B cell (primary cell): ENCODE data around the gene CCDC8. TPM values are rescaled to one million over a fixed set of nuclear protein-coding genes. Genes with fewer than 3 reads are reported as not detected.

Experiments
- ATAC-seq: fragments of 200-7000 bp; cut with Tn5 transposase; one replicate; pipeline ENCODE4 v1.10.0; 2021; ENCODE audit warnings: low read depth, mild to moderate bottlenecking, moderate number of reproducible peaks, moderate library complexity
- CTCF ChIA-PET: fragments of 350-600 bp; sonication (Branson Sonifier 250); formaldehyde crosslinking; loops from one replicate; lab custom pipeline; 2021; ENCODE audit warnings: antibody characterized with exemption, inconsistent platforms; lab: Charles Lee
- POLR2A ChIA-PET: fragments of 350-600 bp; sonication (Branson Sonifier 250); formaldehyde crosslinking; loops from one replicate; lab custom pipeline; 2021; ENCODE audit warnings: antibody characterized with exemption; lab: Charles Lee
- DNase-seq: peaks from one replicate; pipeline ENCODE4 v3.0.0; 2013
- H2AFZ ChIP-seq: 2 replicates; pipeline ENCODE4 v1.6.1; 2012; ENCODE audit warnings: mild to moderate bottlenecking, low read depth, low read length; ENCODE audit not compliant: insufficient read depth, poor library complexity, severe bottlenecking
- H3K27ac ChIP-seq, 2 donors: 1 replicate in 1 of 2; 2 replicates in 1 of 2; pipeline ENCODE4 v1.5.1; 2012 to 2013; ENCODE audit warnings: low read length in 2 of 2, mild to moderate bottlenecking in 2 of 2, moderate library complexity in 1 of 2
- H3K27me3 ChIP-seq, 4 experiments: fragments of 200-600 bp in 1 of 4; sonication (generic) in 1 of 4; replicated peaks in 1 of 4; 1 replicate in 2 of 4; 2 replicates in 2 of 4; pipeline versions ENCODE4 v1.6.1 to v1.7.0; 2013 to 2016; ENCODE audit warnings: low read length in 3 of 4, mild to moderate bottlenecking in 2 of 4, mixed read lengths in 1 of 4, moderate library complexity in 1 of 4; ENCODE audit not compliant: insufficient read depth in 4 of 4, control insufficient read depth in 3 of 4; ENCODE audit errors: control extremely low read depth in 1 of 4
- H3K36me3 ChIP-seq, 2 experiments: replicated peaks in 1 of 2; 1 replicate in 1 of 2; 2 replicates in 1 of 2; pipeline versions ENCODE4 v1.6.1 to v1.7.1; 2013; ENCODE audit warnings: low read length in 1 of 2; ENCODE audit not compliant: insufficient read depth in 2 of 2, control insufficient read depth in 1 of 2; ENCODE audit errors: control extremely low read depth in 1 of 2, extremely low read depth in 1 of 2
- H3K4me1 ChIP-seq, 2 donors: fragments of 200-600 bp in 1 of 2; sonication (generic) in 1 of 2; 1 replicate in 1 of 2; 2 replicates in 1 of 2; pipeline versions ENCODE4 v1.5.1 to v1.6.1; 2013 to 2017; ENCODE audit warnings: low read length in 2 of 2; ENCODE audit not compliant: control insufficient read depth in 2 of 2, insufficient read depth in 2 of 2
- H3K4me2 ChIP-seq: replicated peaks from 2 replicates; pipeline ENCODE3; 2012; ENCODE audit warnings: mild to moderate bottlenecking, low read depth, low read length; ENCODE audit not compliant: poor library complexity, severe bottlenecking
- H3K4me3 ChIP-seq, 5 experiments: fragments of 200-600 bp in 1 of 5; sonication (generic) in 1 of 5; 1 replicate in 3 of 5; 2 replicates in 2 of 5; pipeline versions ENCODE4 v1.5.1 to v1.7.0; 2011 to 2016; ENCODE audit warnings: low read length in 4 of 5, mild to moderate bottlenecking in 4 of 5, low read depth in 2 of 5, control low read depth in 1 of 5, moderate library complexity in 1 of 5; ENCODE audit not compliant: insufficient read depth in 1 of 5; ENCODE audit errors: control extremely low read depth in 1 of 5, extremely low read depth in 1 of 5
- H3K79me2 ChIP-seq: fragments of 200-600 bp; sonication (generic); one replicate; pipeline ENCODE4 v1.6.0; 2016; ENCODE audit warnings: low read length; ENCODE audit not compliant: control insufficient read depth, insufficient read depth
- H3K9ac ChIP-seq: fragments of 200-600 bp; sonication (generic); 2 replicates; pipeline ENCODE4 v1.6.1; 2017; ENCODE audit warnings: mild to moderate bottlenecking, low read length, moderate library complexity
- H3K9me3 ChIP-seq, 3 donors: one replicate each; pipeline versions ENCODE4 v1.6.1 to v1.7.1; 2013; ENCODE audit warnings: low read length in 2 of 3; ENCODE audit not compliant: control insufficient read depth in 2 of 3, insufficient read depth in 1 of 3; ENCODE audit errors: control extremely low read depth in 1 of 3
- H4K20me1 ChIP-seq: 2 replicates; pipeline ENCODE4 v1.6.0; 2012; ENCODE audit warnings: mild to moderate bottlenecking, low read length; ENCODE audit not compliant: insufficient read depth, control insufficient read depth, poor library complexity, severe bottlenecking
- H3K27ac Mint-ChIP-seq: one replicate; pipeline ENCODE4 v1.8.0; 2021; ENCODE audit warnings: mixed read lengths
- H3K27me3 Mint-ChIP-seq: one replicate; pipeline ENCODE4 v1.8.0; 2021; ENCODE audit warnings: mixed read lengths
- H3K4me1 Mint-ChIP-seq: one replicate; pipeline ENCODE4 v1.8.0; 2021; ENCODE audit warnings: mixed read lengths
- H3K4me3 Mint-ChIP-seq: one replicate; pipeline ENCODE4 v1.8.0; 2021; ENCODE audit warnings: mixed read lengths
- H3K9me3 Mint-ChIP-seq: one replicate; pipeline ENCODE4 v1.8.0; 2022; ENCODE audit warnings: mixed read lengths; ENCODE audit not compliant: insufficient read depth
- CTCF ChIP-seq: fragments of 200-600 bp; IDR thresholded peaks from one replicate; pipeline ENCODE4 v1.8.0; 2022; ENCODE audit warnings: antibody characterized with exemption, mild to moderate bottlenecking
- EZH2 ChIP-seq: IDR thresholded peaks from 2 replicates; pipeline ENCODE4 v1.6.1; 2012; ENCODE audit warnings: borderline replicate concordance, low read depth, mild to moderate bottlenecking, moderate library complexity, low read length; ENCODE audit not compliant: insufficient read depth, poor library complexity, severe bottlenecking
- WGBS: methylation state at CpG from one replicate; pipeline ENCODE4 v1.1.5; 2013; ENCODE audit warnings: missing lambda C conversion rate; ENCODE audit not compliant: insufficient coverage; 5-methylcytosine and 5-hydroxymethylcytosine counted together
- intact Hi-C: fragments of 100-400 bp; cut with micrococcal nuclease; formaldehyde crosslinking; loops from one replicate; pipeline ENCODE4 v1.10.0; 2022
- polyA plus RNA-seq: library from polyadenylated mRNA; depleted of rRNA; stranded (reverse); fragments of >200 nt; gene quantifications from 2 replicates; pipeline ENCODE4 v1.2.3, GENCODE V29; 2012
- total RNA-seq, 2 donors: library from RNA; stranded (reverse); fragments of 120-200 nt in 1 of 2; gene quantifications; 1 replicate in 1 of 2; 2 replicates in 1 of 2; pipeline versions ENCODE4 v1.2.3 to v1.2.4, GENCODE V29; 2013 to 2022

Gene CCDC8
- total and polyA plus RNA-seq, 2 donors (not counting 1 experiment from before 2014, with no cell fraction given), result not detected

- no peak for TF ChIP-seq EZH2
- TF ChIP-seq CTCF, result no peak
- Histone ChIP-seq H3K9me3 (peaks cover 0 to 7% (median 4%) of the 10 kb centered on the region in 3 donors), H3K4me3 (no peak overlapping the region), H4K20me1 (no peaks in the 10 kb centered on the region), H3K36me3 (no peaks in the 10 kb centered on the region), H3K4me1 (no peaks in the 10 kb centered on the region), H3K79me2 (no peaks in the 10 kb centered on the region), H3K27me3 (peaks cover 0 to 4% (median 0%) of the 10 kb centered on the region in 4 experiments), H2AFZ (no peak overlapping the region), H3K9ac (no peak overlapping the region), H3K27ac (no peak overlapping the region), H3K4me2 (no peak overlapping the region)
- ChIA-PET POLR2A (no interaction called here), CTCF (interaction anchor here (1.0 kb wide), 1 partner anchor 51 kb away, joined by 3 read pairs; no protein-coding TSS in a partner anchor)
- Mint-ChIP-seq H3K4me1 (no peaks in the 10 kb centered on the region), H3K27me3 (peaks cover 27% of the 10 kb centered on the region), H3K9me3 (peaks cover 7% of the 10 kb centered on the region), H3K4me3 (no peak overlapping the region), H3K27ac (no peak overlapping the region)
- 60% methylated on average over 1 of the region's 3 CpGs for WGBS
- ATAC-seq (no peak), DNase-seq (no peak)
- intact Hi-C loops, result no loop called here
Observed at GRCh38 chr19:46454244-46454643, 40.9 kb upstream of the CCDC8 start.

GRCh38 chr19:46453661-46454060 is 40.3 kb upstream of the CCDC8 start:
- H3K27ac ChIP-seq, result no peak overlapping the region
- H3K27me3 ChIP-seq, result peaks cover 0 to 4% (median 0%) of the 10 kb centered on the region in 4 experiments
- ChIA-PET POLR2A (no interaction called here), CTCF (interaction anchor here (1.0 kb wide), 1 partner anchor 50 kb away, joined by 3 read pairs; no protein-coding TSS in a partner anchor)
- no peaks in the 10 kb centered on the region for H3K36me3 ChIP-seq
- H4K20me1 ChIP-seq, result no peaks in the 10 kb centered on the region
- Mint-ChIP-seq H3K4me3 (no peak overlapping the region), H3K27ac (no peak overlapping the region), H3K9me3 (peaks cover 7% of the 10 kb centered on the region), H3K4me1 (no peaks in the 10 kb centered on the region), H3K27me3 (peaks cover 27% of the 10 kb centered on the region)
- no peak overlapping the region for H3K4me2 ChIP-seq
- no peak overlapping the region for H2AFZ ChIP-seq
- ATAC-seq, result no peak
- no peak overlapping the region for H3K4me3 ChIP-seq
- H3K4me1 ChIP-seq, result no peaks in the 10 kb centered on the region
- DNase-seq, result no peak
- H3K9me3 ChIP-seq, result peaks cover 0 to 10% (median 4%) of the 10 kb centered on the region in 3 donors
- TF ChIP-seq CTCF (no peak), EZH2 (no peak)
- H3K9ac ChIP-seq, result no peak overlapping the region
- 84% methylated on average over 6 of the region's 6 CpGs for WGBS
- no peaks in the 10 kb centered on the region for H3K79me2 ChIP-seq
- intact Hi-C loops, result no loop called here
